AG20443 (cell line): ENCODE results near the gene SMARCC2.
"Not testable (repeated sequence)": the region's sequence is repeated elsewhere in the genome, so short reads cannot be mapped to it uniquely, and the experiment has no call there.

Source experiments
- DNase-seq: peaks from one replicate; pipeline ENCODE4 v3.0.0; 2012; ENCODE audit warnings: low spot score, mixed read lengths

The SMARCC2 gene

DNA sequence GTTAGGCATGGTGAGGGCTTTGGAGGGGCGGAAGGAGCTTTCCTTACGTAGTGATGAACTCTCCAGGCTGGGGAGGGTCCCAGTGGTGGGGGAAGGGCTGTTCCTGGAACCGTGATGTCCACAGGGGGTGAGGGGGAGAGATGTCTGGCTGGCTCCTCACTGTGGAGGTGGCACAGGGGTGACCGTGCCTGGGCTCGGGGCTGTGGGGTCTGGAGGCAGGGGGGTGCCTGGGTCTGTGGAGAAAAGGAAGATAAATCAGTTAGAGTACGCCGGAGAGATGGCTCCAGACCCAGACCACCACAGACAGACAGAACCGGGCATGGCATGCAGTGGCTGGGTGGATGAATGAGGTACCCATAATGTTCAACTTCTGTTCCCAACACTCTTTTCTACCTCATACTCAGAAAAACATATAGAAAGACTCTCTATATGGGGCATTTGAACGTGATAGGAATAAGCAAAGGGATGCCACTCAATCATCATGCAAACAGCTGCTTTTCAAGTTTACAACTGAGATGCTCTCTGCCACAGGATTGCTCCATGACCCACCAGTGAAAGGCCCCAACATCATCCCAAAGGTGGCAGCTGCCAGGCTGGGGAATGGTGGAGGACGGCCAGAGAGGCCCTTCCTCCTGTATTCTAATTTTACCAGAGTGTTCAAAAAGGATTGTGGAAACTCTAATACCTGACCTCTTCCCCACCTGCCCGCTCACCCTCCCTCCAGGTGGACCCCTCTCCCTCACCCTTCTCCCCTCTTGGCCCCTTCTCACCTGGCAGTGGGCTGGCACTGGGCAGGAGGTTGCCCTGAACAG lies 25.5 kb downstream of the SMARCC2 start:
- DNase-seq, result no peak

DNA sequence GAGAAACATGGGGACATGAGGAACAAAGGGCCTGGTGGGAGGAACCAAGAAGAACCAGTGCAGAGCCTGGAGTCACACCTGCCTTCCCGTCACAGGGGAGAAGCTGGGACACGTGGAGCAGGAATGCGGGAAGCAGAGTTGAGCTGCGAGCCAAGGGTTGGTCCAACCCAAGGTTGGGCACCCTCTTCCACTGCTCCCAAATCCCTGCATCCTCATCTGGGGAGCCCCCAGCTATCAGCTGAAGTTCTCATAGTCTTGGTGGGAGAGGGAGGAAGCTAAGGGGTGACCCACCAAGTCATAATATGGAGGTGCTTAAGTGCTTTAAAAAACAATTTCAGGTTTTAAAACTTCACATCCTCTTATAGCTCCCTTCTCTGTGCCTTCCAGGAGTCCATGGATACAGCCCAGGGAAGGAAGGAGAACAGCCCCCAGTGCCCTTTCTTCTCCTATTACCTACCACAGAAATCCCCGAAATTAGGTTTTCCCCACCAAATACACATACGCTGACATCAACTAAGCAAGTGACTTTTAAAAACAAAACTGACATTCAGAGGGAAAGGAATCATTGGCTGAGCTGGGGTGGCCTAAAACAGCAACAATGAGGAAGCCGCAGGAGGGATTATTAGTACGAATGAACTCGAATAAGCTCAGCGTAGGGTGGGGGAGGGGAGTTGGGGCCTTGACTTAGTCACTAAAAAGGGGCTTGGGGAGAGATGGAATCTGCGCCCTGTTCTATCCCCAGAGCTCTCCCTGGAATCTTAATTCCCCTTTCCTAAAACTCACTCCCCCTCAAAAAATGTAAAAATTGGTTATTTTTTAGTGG lies 26.6 kb downstream of the SMARCC2 start:
- DNase-seq, result no peak

DNA sequence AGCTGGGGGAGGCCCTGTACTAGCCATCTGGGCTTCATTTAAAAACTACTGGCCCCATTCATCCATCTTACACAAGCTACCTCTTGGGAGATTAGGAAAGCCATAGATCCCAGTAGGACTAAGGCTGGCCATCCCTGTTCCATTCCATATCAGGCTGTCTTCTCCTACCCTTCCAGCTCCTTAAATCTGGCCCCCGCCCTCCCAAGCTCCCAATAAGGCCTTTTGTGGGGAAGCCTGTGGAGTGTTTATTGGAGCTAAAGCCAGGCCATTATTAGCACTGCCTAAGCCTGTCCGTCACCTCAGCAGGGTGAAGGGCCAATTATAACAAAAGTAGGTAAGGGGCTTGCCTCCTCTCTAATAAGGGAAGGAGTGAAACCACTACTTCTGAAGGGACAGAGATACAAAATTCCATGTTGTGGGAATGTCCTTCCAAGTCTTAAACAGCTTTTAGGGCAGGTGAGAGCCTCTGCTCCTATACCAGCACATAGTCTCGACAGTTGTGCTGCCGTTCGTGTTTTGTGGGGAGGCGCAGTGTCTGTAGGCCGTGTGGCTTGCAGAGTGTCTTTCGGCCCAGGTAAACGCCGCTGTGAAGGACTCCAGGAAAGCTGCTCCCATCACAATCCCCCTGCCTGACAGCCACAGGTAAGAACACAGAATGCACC lies 27.5 kb downstream of the SMARCC2 start:
- no peak for DNase-seq

DNA sequence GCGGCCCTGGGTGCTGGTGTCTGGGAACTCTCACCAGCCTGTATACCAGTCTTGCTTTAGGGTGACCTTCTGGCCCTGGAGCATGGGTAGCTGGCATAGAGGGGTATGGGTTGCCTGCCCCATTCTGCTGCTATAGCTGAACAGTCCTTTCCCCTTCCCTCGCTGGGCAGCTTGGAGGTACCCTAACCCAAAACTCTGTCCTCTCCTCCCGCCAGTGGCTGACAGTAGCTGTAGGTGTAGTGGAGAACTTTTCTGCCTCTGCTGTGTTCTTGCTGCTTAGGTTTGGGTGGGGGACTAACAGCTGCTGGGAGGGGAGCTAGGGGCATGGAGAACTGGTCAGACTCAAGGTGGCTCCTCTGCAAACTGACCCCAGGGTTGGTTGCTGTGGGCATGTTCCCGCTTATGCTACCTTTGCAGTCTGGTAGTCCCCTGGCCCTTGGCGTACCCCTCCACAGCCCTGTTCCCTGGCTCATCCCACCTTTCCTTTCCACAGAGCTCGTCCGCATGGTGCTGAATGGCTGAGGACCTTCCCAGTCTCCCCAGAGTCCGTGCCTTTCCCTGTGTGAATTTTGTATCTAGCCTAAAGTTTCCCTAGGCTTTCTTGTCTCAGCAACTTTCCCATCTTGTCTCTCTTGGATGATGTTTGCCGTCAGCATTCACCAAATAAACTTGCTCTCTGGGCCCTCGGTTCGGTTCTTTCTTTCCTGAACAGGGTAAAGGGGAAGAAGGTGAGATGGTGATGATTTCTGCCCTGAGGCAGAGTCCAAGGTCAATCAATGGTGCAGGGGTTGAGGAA lies 28.2 kb downstream of the SMARCC2 start:
- no peak for DNase-seq

DNA sequence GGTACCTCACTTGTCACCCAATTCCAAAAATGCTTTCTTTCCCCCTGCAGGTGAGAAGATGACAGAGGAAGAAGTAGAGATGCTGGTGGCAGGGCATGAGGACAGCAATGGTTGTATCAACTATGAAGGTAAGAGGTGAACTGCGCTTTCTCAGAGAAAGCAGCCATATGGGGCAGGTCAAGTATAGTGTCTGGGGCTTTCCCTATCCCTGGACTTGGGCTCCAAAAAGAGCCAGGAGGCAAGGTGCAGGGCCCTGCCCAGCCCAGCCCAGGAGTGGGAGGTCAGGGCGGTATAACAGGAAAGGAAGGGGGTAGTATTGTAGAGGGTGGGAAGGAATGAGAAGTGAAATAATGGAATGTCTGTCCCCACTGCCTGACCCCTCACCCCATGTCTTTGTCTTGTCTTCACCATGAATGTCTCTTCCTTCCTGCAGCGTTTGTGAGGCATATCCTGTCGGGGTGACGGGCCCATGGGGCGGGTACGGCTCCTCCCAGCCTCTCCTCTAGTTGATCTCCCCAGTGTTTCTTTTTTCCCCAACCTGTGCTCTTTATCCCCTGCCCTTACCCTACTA lies 29.0 kb downstream of the SMARCC2 start:
- DNase-seq, result peak; percentile 30

DNA sequence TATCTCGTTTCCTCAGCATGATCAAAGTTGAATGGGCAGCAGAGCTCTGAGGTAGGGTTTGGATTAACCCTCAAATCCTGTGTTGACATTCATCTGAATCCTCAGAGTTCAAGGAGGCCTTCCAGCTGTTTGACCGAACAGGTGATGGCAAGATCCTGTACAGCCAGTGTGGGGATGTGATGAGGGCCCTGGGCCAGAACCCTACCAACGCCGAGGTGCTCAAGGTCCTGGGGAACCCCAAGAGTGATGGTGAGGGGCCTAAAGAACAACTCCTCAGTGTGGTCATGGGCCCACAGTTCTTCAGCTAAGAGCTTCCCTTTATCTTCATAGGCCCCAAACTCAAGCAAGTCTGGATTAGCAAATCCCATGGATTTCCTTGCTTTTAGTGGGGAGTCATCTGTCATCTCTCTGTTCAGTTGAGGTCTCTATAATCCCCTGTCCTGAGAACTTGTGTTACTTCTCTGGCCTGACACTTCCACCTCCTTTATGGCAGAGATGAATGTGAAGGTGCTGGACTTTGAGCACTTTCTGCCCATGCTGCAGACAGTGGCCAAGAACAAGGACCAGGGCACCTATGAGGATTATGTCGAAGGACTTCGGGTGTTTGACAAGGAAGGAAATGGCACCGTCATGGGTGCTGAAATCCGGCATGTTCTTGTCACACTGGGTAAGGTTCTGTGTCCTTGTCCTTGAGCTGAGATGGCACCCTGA lies 29.6 kb downstream of the SMARCC2 start:
- no peak for DNase-seq

DNA sequence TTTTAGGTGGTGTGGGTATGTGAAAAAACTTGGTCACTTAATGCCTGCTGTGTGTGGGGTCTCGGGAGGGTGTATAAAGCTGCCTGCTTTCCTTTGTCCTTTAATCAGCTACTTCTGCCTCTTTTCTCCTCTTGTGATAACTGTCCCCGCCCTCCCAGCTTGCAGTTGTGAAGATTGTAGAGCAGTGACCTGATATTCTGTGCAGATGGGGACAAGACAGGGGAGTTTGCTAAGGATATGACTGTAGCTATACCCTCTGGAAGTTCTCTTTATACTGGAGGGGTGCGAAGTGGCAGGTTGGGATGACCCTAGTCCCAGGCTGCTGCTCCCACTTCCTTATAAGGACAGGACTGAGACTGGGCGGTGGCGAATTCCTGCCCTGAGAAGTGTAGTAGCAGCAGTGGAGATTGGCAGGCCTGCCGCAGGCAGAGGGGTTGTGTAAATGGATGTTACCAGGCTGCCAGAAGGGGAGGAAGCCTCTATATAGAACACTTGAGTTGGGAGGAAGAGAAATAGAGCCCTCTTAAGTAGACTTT lies 30.3 kb downstream of the SMARCC2 start:
- peak; percentile 78 for DNase-seq

DNA sequence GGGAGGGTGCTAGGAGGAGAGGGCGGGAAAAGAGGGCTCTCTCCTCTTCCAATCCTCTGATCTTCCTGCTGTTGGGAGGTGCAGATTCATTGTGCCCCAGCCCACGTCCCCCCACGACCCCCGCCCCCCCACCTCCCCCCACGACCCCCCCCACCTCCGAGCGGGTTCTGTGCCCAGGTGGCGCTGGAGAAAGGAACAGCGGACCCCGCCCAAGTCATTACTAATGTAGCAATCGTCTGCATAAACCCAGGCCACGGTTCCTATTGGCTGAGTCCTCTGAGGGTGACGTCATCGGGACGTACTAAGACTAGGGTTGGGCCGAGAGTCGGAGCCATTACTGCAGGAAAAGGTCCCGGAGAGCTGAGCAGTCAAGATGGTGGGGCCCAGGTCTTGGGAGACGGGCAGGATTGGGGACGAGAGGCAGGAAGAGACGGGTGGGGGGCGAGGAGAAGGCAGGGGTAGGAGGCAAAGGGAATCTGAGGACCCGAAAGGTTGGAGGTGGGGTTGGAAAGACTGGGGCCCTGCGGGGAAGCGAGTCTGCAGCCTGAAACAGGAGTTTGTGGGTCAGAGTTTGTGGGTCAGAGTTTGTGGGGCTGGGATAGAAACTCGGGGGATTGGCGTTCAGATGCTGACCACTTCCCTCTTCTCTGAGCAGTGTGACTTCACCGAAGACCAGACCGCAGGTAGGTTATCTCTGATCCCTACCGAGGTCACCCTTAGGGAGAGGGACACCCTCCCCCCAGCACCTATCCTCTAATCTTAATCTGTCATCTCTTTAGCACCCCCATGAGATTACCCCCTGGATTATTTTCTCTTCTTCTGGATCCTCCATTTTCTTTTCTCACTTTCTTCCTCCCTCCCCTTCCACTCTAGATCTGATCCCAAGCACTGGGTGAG lies 31.0 kb downstream of the SMARCC2 start, which contains the start of gene MYL6:
TSS of gene MYL6 (plus strand) at position 331 of the 897 bp plus-strand sequence. CDS start at position 374, 43 bp downstream.
- peak; percentile 94 for DNase-seq

DNA sequence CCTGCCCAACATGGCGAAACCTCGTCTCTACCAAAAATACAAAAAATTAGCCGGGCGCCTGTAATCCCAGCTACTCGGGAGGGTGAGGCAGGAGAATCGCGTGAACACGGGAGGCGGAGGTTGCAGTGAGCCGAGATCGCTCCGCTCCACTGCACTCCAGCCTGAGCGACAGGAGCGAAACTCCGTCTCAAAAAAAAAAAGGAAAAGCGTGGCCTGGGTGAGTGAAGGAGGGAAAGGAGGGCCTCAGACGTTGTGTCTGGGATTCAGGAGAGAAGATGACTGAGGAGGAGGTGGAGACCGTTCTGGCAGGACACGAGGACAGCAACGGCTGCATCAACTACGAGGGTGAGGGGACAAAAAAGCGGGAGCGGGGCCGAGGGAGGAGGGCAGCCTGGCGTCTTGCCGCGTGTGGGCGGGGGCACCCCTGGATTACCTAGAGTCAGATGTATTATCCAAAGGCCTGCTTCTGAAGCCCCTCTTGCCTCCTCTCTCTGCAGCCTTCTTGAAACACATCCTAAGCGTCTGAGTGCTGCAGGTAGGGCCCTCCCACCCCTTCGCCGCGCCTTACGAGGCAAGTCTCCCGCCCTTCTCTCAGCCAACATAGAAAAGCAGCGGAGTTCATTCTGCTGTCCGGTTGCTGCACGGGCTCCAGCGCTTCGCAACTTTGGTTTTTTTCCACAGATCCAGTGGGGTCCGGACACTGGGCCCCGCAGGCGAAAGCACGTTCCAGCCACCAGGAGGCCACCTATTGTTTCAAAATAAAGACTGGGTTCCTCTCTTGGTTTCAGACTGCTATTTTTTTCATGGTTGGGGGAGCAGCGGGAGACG lies 31.9 kb downstream of the SMARCC2 start:
- peak; percentile 78 for DNase-seq

DNA sequence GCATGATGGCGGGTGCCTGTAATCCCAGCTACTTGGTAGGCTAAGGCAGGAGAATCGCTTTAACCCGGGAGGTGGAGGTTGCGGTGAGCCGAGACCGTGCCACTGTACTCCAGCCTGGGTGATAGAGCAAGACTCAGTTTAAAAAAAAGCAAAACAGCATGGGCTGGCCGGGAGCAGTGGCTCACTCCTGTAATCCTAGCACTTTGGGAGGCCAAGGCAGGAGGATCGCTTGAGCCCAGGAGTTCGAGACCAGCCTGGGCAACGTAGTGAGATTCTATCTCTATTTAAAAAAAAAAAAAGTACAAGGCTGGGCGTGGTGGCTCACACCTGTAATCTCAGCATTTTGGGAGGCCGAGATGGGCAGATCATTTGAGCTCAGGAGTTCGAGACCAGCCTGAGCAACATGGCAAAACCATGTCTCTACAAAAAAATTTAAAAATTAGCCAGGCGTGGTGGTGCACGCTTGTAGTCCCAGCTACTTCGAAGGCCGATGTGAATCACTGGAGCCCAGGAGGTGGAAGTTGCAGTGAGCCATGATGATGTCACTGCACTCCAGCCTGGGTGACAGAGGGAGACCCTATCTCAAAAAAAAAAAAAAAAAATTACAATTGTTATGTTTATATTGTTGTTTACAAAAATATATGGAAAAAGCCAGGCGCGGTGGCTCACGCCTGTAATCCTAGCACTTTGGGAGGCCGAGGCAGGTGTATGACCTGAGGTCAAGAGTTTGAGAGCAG lies 32.7 kb downstream of the SMARCC2 start:
- not testable (repeated sequence) for DNase-seq

DNA sequence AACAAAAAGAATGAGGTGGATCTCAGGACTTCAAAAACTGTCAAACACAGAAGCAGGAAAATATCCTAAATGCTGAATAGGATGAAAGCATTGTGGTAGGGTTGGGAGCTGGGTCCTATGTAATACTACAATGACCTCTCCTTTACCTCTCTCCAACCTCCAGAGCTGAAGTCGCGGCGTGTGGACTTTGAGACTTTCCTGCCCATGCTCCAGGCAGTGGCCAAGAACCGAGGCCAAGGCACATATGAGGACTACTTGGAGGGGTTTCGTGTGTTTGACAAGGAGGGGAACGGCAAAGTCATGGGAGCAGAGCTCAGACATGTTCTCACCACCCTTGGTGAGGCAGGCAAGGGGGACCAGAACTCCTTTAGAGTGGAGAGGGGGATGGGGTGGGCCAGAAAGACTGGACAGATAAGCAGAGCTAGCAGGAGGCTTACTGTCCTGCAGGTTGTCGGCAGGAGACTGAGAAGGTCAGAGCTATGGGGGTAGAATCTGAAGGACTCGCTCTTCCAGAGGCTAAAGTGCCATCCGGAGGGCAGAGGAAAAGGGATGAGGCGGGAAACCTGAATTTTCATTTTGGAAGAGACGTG lies 33.9 kb downstream of the SMARCC2 start:
- no peak for DNase-seq

DNA sequence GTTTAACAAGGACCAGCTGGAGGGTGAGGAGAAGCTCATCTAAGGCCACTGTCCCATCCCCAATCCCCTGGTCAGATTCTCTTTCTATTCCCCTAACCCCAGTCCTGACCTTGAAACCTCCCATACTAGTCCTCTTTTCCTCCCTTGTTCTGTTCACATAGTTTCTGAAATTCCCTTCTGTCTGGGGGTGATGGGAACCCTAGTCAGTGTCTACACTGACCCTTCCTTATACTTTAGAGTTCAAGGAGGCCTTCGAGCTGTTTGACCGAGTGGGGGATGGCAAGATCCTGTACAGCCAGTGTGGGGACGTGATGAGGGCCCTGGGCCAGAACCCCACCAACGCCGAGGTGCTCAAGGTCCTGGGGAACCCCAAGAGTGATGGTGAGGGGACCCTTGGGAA lies 34.5 kb downstream of the SMARCC2 start:
- no peak for DNase-seq

DNA sequence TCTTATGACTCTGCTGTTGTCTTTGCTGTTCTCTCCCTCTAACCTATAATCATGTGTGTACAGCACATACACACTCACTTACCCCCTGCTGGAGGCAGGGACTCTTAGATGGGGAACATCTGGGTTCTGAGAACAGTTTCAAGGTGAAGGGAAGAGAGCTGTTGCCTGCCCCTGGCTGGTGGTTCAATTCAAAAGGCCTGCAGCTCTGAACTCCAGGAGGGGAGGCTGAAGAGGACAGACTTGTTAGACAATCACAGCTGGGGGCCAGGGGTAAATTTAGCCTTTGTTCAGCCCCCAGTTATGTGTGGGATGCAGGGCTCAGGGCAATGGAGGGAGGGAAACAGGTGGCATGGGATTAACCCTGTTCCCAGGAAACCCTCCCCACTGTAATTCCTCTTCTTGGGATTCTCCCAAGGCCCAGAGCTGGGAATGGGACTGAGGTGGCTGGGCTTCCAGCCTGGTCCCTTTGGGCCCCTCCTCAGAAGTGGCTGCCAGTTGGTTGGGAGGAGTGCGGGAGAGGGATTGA lies 35.0 kb downstream of the SMARCC2 start:
- DNase-seq, result no peak

DNA sequence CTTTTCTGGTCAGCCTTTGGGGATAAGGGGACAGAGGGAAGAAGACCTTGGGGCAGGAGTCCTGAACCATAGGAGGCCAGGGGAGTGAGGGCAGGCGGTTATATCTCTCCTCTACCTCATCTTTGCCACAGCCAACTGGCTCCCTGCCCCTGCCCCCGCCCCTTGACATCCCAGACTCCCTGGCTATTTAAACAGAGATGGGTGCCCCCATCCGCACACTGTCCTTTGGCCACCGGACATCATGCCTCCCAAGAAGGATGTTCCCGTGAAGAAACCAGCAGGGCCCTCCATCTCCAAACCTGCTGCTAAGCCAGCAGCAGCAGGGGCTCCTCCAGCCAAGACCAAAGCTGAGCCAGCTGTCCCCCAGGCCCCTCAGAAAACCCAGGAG lies 35.6 kb downstream of the SMARCC2 start:
- no peak for DNase-seq

DNA sequence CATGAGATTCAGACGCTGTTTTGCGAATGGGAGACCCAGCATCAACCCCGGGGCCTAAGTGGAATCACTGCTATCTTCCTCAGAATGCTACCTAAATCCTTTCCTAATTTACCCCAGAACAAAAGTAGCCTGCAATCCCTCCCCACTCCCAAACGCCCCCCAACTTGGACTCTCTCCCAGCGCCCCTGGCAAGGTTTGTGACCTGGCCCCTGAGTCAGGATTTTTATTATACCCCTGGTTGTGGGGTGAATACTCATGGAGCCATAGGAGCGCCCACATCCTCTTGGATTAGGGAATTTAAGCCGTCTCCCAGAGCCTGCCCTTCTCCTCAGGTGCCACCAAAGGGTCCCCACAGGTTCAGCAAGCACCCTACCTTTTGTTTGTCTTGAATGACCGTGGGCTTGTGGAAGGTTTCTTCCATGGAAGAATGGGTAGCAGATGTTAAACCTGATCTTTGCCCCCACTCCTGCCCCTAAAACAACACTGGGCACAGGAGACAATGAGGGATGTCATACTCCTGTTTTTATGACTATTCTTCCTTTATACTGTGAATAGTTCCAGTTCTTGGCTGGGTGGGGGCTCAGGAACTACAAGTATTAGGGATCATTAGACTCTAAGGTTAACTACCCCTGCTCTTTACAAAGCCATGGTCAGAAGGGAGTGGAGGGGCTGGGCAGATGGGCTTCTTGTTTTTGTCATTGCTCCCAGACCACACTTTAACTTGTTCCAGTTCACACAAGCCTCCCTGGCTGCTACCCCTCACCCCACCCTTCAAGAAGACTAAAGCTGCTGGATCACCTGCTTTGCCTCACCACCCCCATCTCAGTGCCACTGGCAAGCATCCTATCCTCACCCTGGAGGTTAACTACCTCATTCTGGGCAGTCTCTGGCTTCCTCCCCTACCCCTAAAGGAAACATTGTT lies 36.3 kb downstream of the SMARCC2 start:
- no peak for DNase-seq

DNA sequence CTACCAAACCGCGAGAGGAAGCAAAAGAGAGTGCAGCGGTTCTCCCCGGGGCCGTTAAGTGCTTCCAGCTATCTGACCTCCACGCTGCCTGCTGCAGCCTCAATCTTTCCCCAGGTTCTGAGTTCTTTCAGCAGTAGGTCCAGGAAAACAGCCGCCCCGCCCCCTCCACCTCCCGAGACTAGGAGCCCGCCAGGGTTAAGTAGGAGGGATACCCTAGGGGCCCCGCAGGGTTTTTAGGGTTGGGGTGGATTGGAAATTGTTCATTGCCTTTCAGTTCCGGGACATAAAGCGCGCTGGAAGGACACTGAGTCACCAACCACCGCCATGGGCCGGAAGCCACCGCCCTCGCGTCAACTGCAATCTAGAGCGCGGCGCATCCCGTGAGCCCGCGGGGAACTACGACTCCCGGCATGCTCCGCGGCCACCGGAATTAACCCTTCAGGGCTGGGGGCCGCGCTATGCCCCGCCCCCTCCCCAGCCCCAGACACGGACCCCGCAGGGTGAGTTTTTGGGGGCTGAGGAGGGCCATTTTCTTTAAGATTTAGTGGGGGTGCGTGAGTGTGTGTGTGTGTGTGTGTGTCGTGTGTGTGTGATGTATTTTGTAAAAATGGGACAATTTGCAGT lies 37.0 kb downstream of the SMARCC2 start, which contains the start of gene MYL6B:
TSS of gene MYL6B (plus strand) at position 456 of the 624 bp plus-strand sequence. CDS start 1,332 bp downstream, outside the sequence.
- DNase-seq, result peak; percentile 96
